Endothelial cell of umbilical vein (primary cell): ENCODE results near the gene TMEM175. TPM values are rescaled to one million over a fixed set of nuclear protein-coding genes. Genes with fewer than 3 reads are reported as not detected.

ENCODE experiments used
- BruUV-seq: library from RNA; stranded (reverse); fragments of 400-500 nt; replicated peaks from 2 replicates; lab custom pipeline; 2021; lab: Mats Ljungman, UMichigan
- CTCF ChIA-PET: fragments of 300-600, 350-600 bp; sonication (Branson Sonifier 250); formaldehyde crosslinking; loops from one replicate; lab custom pipeline; 2021; ENCODE audit warnings: antibody characterized with exemption, inconsistent platforms; lab: Charles Lee
- POLR2A ChIA-PET: fragments of 300-600, 350-600 bp; sonication (Branson Sonifier 250); formaldehyde crosslinking; loops from one replicate; lab custom pipeline; 2021; ENCODE audit warnings: antibody characterized with exemption, inconsistent platforms; lab: Charles Lee
- DNase-seq: peaks from one replicate; pipeline ENCODE4 v3.0.0-alpha.2; 2011; ENCODE audit warnings: low read depth, low spot score
- FAIRE-seq: peaks from 2 replicates; lab custom pipeline; 2011; peaks lifted over from hg19 to GRCh38; lab: Jason Lieb, UNC
- H2AFZ ChIP-seq: 2 replicates; pipeline ENCODE4 v1.6.0; 2012; ENCODE audit warnings: low read depth, low read length, control low read depth, inconsistent platforms
- H3K27ac ChIP-seq: 2 replicates; pipeline ENCODE4 v1.5.1; 2011; ENCODE audit warnings: low read depth, mild to moderate bottlenecking, control low read depth, low read length, moderate library complexity; ENCODE audit not compliant: insufficient read depth
- H3K27me3 ChIP-seq, 2 experiments: 2 replicates each; pipeline versions ENCODE4 v1.6.0 to v1.6.1; 2011; ENCODE audit warnings: low read length in 2 of 2, mixed read lengths in 1 of 2; ENCODE audit not compliant: control insufficient read depth in 2 of 2, insufficient read depth in 2 of 2
- H3K36me3 ChIP-seq, 2 experiments: 2 replicates in 1 of 2; 3 replicates in 1 of 2; pipeline ENCODE4 v1.5.1; 2011; ENCODE audit warnings: low read length in 2 of 2, mild to moderate bottlenecking in 1 of 2, moderate library complexity in 1 of 2; ENCODE audit not compliant: control insufficient read depth in 2 of 2, insufficient read depth in 2 of 2; ENCODE audit errors: extremely low read depth in 1 of 2
- H3K4me1 ChIP-seq: 3 replicates; pipeline ENCODE4 v1.5.1; 2011; ENCODE audit warnings: mild to moderate bottlenecking, low read length; ENCODE audit not compliant: control insufficient read depth, insufficient read depth; ENCODE audit errors: extremely low read depth
- H3K4me2 ChIP-seq: 2 replicates; pipeline ENCODE4 v1.6.1; 2011; ENCODE audit warnings: low read length, control low read depth, mixed read lengths; ENCODE audit not compliant: insufficient read depth
- H3K4me3 ChIP-seq, 3 experiments: fragments of 200-600 bp in 1 of 3; sonication (generic), shearing (Covaris generic) in 1 of 3; replicated peaks in 1 of 3; 2 replicates each; pipeline ENCODE4 v1.5.1; 2011 to 2016; ENCODE audit warnings: control low read depth in 3 of 3, low read length in 3 of 3, mild to moderate bottlenecking in 2 of 3, inconsistent platforms in 1 of 3, low read depth in 1 of 3, moderate library complexity in 1 of 3; ENCODE audit not compliant: insufficient read depth in 1 of 3
- H3K79me2 ChIP-seq: 2 replicates; pipeline ENCODE4 v1.6.0; 2012; ENCODE audit warnings: low read length, inconsistent platforms; ENCODE audit not compliant: control insufficient read depth, insufficient read depth
- H3K9ac ChIP-seq: replicated peaks from 2 replicates; pipeline ENCODE3; 2011; ENCODE audit warnings: low read length, control low read depth; ENCODE audit not compliant: insufficient read depth; ENCODE audit errors: extremely low read depth
- H3K9me1 ChIP-seq: replicated peaks from 3 replicates; pipeline ENCODE4 v1.6.0; 2011; ENCODE audit warnings: mild to moderate bottlenecking, low read length; ENCODE audit not compliant: control insufficient read depth, insufficient read depth; ENCODE audit errors: extremely low read depth
- H3K9me3 ChIP-seq: replicated peaks from 2 replicates; pipeline ENCODE4 v1.5.1; 2012; ENCODE audit warnings: low read length, inconsistent platforms; ENCODE audit not compliant: control insufficient read depth, insufficient read depth
- H4K20me1 ChIP-seq: replicated peaks from 2 replicates; pipeline ENCODE3; 2011; ENCODE audit warnings: mild to moderate bottlenecking, low read length; ENCODE audit not compliant: control insufficient read depth, insufficient read depth; ENCODE audit errors: extremely low read depth
- EZH2 ChIP-seq: IDR thresholded peaks from 2 replicates; pipeline ENCODE4 v1.6.1; 2012; ENCODE audit warnings: borderline replicate concordance, low read depth, mild to moderate bottlenecking, moderate library complexity, low read length, inconsistent platforms; ENCODE audit not compliant: severe bottlenecking
- FOS ChIP-seq: IDR thresholded peaks from 2 replicates; pipeline ENCODE4 v1.6.1; 2011; ENCODE audit warnings: mild to moderate bottlenecking, low read length, moderate library complexity, borderline replicate concordance; ENCODE audit not compliant: insufficient read depth
- GATA2 ChIP-seq: IDR thresholded peaks from 2 replicates; pipeline ENCODE4 v1.7.0; 2011; ENCODE audit warnings: low read depth, mild to moderate bottlenecking, moderate library complexity, mixed read lengths, low read length; ENCODE audit not compliant: insufficient read length, insufficient read depth
- JUN ChIP-seq: IDR thresholded peaks from 2 replicates; pipeline ENCODE4 v1.6.1; 2011; ENCODE audit warnings: borderline replicate concordance, low read depth; ENCODE audit not compliant: insufficient read length, insufficient read depth
- MYC ChIP-seq: IDR thresholded peaks from one replicate; pipeline ENCODE4 v1.6.1; 2011; ENCODE audit warnings: mild to moderate bottlenecking, low read depth, low read length
- POLR2A ChIP-seq: IDR thresholded peaks from 2 replicates; pipeline ENCODE4 v1.6.1; 2012; ENCODE audit warnings: low read depth, mild to moderate bottlenecking, control low read depth, low read length
- POLR2AphosphoS5 ChIP-seq: IDR thresholded peaks from 2 replicates; pipeline ENCODE4 v1.6.1; 2012; ENCODE audit warnings: low read depth, mild to moderate bottlenecking, control low read depth, low read length, moderate library complexity; ENCODE audit not compliant: insufficient read depth
- dilution Hi-C: fragments of 300-500 bp; cut with MboI; formaldehyde crosslinking; loops from one replicate; pipeline ENCODE4 v1.15.0; 2019; ENCODE audit warnings: low sequenced_read_pairs; ENCODE audit not compliant: extremely low pct_ligation_motif_present
- intact Hi-C: fragments of 100-400 bp; cut with micrococcal nuclease; formaldehyde crosslinking; loops from one replicate; pipeline ENCODE4 v1.10.0; 2022
- polyA plus RNA-seq, 4 experiments: library from polyadenylated mRNA; depleted of rRNA in 3 of 4; stranded (reverse) in 3 of 4; unstranded in 1 of 4; fragments of >200 nt; gene quantifications; 2 replicates each; pipeline versions ENCODE4 v1.2.1 to v1.2.3, GENCODE V29; 2011 to 2012; ENCODE audit warnings: missing spikeins in 1 of 4
- total RNA-seq: library from RNA; stranded (reverse); gene quantifications from 2 replicates; pipeline ENCODE4 v1.2.3, GENCODE V29; 2021
- TF ChIP-seq, protein P1 (sequence below): IDR thresholded peaks from 2 replicates; pipeline ENCODE4 v1.6.1; 2011; ENCODE audit not compliant: insufficient read depth, insufficient read length
- TF ChIP-seq, protein P2 (sequence below), 2 donors: IDR thresholded peaks; 1 replicate in 1 of 2; 2 replicates in 1 of 2; pipeline ENCODE4 v1.5.1; 2011; ENCODE audit warnings: low read length in 2 of 2, mild to moderate bottlenecking in 2 of 2, moderate library complexity in 2 of 2, control low read depth in 1 of 2, inconsistent platforms in 1 of 2, low read depth in 1 of 2; ENCODE audit not compliant: insufficient read depth in 1 of 2; ENCODE audit errors: extremely low read depth in 1 of 2

Gene TMEM175
- total and polyA plus RNA-seq, 2 donors (not counting 3 experiments of a cell fraction or from before 2014, with no cell fraction given) = 21.9 to 80.1 TPM

DNA sequence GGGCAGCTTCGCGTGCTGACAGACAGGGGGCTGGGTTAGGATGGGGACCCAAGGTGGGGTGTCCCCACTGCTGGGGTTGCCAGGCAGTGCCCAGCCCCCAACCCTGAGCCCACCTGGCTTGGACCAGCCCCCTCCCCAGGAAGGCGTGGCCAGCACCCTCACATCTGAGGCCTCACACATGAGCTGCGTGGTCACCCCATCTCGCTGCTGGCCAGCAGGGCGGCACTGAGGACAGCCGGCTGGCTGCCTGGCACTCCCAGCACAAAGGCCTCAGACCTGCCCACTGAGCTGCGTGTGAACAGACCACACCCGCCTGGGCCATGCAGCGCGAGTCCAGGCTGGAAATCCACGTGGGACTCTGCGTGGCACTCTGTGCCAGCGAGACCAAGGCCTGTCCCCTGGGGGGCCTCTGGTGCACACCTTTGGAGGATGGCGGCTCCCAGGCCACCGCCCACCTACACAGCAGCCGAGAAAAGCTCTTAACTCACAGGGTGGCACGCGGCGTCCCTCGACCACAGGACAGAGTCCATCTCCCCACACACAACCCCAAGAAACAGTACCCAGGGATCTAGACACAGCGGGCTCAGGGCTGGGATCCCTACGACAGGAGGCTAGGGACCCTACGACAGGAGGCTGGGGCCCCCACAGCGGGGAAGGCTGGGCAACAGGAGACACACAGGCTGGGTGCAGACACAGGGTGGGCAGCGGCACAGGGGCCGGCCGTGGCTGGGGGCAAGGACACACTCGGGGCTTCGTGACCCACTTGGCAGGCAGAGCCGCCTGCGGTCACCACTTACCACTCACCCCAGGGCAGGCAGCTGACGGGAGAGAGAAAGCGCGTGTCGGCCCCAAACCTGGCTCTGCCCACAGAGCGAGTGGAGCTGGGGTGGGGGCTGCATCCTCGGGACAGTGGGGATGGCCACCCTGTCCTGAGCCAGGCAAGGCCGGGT, 31.3 kb downstream of the TMEM175 start:
- DNase-seq (no peak), FAIRE-seq (no peak)
- TF ChIP-seq JUN (no peak), GATA2 (no peak), FOS (no peak), MYC (no peak), POLR2AphosphoS5 (no peak), EZH2 (no peak), POLR2A (no peak)
- TF ChIP-seq, protein P1, sequence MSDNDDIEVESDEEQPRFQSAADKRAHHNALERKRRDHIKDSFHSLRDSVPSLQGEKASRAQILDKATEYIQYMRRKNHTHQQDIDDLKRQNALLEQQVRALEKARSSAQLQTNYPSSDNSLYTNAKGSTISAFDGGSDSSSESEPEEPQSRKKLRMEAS = no peak
- TF ChIP-seq, protein P2, sequence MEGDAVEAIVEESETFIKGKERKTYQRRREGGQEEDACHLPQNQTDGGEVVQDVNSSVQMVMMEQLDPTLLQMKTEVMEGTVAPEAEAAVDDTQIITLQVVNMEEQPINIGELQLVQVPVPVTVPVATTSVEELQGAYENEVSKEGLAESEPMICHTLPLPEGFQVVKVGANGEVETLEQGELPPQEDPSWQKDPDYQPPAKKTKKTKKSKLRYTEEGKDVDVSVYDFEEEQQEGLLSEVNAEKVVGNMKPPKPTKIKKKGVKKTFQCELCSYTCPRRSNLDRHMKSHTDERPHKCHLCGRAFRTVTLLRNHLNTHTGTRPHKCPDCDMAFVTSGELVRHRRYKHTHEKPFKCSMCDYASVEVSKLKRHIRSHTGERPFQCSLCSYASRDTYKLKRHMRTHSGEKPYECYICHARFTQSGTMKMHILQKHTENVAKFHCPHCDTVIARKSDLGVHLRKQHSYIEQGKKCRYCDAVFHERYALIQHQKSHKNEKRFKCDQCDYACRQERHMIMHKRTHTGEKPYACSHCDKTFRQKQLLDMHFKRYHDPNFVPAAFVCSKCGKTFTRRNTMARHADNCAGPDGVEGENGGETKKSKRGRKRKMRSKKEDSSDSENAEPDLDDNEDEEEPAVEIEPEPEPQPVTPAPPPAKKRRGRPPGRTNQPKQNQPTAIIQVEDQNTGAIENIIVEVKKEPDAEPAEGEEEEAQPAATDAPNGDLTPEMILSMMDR (IDR thresholded peaks at IDR 0.05; ENCODE audit: extremely low read depth in 1 of 2, insufficient read depth in 1 of 2, low read depth in 1 of 2, low read length in 2 of 2) = no peak
- H3K4me2 ChIP-seq = no peak overlapping the region
- intact Hi-C loops (no loop called here), dilution Hi-C loops (no loop called here)
- H3K9me3 ChIP-seq = no peaks in the 10 kb centered on the region
- H4K20me1 ChIP-seq = no peaks in the 10 kb centered on the region
- no peak overlapping the region for H3K27ac ChIP-seq
- H3K27me3 ChIP-seq = no peaks in the 10 kb centered on the region
- H3K9ac ChIP-seq = no peak overlapping the region
- no peaks in the 10 kb centered on the region for H3K9me1 ChIP-seq
- no peak overlapping the region for H3K4me3 ChIP-seq
- no peaks in the 10 kb centered on the region for H3K79me2 ChIP-seq
- ChIA-PET POLR2A (no interaction called here), CTCF (no interaction called here)
- H2AFZ ChIP-seq = no peak overlapping the region
- BruUV-seq = no TSS peak
- no peaks in the 10 kb centered on the region for H3K4me1 ChIP-seq
- H3K36me3 ChIP-seq = peaks cover 0 to 30% of the 10 kb centered on the region in 2 experiments
